GM12878 (cell line): ENCODE data around the gene ZNF507.

ENCODE experiments used
- FOXK2 ChIP-seq: fragments of 450-650 bp; IDR thresholded peaks from 2 replicates; pipeline ENCODE4 v1.6.1; 2017; ENCODE audit warnings: mild to moderate bottlenecking, moderate library complexity
- POLR2A ChIP-seq: IDR thresholded peaks from 2 replicates; pipeline ENCODE4 v1.6.1; 2011; ENCODE audit warnings: low read depth, mild to moderate bottlenecking, low read length

DNA sequence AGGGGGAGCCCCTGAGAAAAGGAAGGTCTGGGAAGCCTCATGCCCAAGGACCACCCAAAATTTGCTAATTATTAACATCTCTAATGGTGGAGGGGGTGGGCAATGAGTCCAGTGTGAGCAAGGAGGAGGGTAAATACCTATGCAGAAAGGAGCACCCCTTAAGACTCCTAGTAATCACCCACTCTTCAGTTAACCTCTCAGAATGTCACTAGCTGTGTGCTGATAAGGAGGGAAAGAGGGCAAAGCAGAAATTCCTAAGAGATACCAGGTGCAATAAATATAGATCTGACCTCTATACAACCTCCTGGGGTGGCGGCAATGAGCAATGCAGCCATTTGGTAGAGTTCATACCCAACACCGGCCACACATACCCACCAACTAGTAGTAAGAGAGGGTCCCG is 47.5 kb downstream of the ZNF507 start:
- TF ChIP-seq FOXK2: no peak
- TF ChIP-seq POLR2A: no peak
